ENCODE results near the gene MUC20.
"Not testable (repeated sequence)": the region's sequence is repeated elsewhere in the genome, so short reads cannot be mapped to it uniquely, and the experiment has no call there.

- TF ChIP-seq, protein P1, sequence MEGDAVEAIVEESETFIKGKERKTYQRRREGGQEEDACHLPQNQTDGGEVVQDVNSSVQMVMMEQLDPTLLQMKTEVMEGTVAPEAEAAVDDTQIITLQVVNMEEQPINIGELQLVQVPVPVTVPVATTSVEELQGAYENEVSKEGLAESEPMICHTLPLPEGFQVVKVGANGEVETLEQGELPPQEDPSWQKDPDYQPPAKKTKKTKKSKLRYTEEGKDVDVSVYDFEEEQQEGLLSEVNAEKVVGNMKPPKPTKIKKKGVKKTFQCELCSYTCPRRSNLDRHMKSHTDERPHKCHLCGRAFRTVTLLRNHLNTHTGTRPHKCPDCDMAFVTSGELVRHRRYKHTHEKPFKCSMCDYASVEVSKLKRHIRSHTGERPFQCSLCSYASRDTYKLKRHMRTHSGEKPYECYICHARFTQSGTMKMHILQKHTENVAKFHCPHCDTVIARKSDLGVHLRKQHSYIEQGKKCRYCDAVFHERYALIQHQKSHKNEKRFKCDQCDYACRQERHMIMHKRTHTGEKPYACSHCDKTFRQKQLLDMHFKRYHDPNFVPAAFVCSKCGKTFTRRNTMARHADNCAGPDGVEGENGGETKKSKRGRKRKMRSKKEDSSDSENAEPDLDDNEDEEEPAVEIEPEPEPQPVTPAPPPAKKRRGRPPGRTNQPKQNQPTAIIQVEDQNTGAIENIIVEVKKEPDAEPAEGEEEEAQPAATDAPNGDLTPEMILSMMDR (IDR thresholded peaks at IDR 0.05): not testable (repeated sequence)
- TF ChIP-seq POLR2A (IDR thresholded peaks at IDR 0.05): not testable (repeated sequence)
These were observed 42.3 kb upstream of the MUC20 start for GRCh38 chr3:195678391-195679015.

Measured in right lobe of liver (tissue), 4 donors.